COLO668 (cell line): ENCODE measurements around the gene IQCE.
"Not testable (repeated sequence)": the region's sequence is repeated elsewhere in the genome, so short reads cannot be mapped to it uniquely, and the experiment has no call there.

ENCODE experiments used
- DNase-seq: peaks from one replicate; lab custom pipeline; 2025; ENCODE audit not compliant: unreplicated experiment; lab: John Stamatoyannopoulos, UW

IQCE gene

DNA sequence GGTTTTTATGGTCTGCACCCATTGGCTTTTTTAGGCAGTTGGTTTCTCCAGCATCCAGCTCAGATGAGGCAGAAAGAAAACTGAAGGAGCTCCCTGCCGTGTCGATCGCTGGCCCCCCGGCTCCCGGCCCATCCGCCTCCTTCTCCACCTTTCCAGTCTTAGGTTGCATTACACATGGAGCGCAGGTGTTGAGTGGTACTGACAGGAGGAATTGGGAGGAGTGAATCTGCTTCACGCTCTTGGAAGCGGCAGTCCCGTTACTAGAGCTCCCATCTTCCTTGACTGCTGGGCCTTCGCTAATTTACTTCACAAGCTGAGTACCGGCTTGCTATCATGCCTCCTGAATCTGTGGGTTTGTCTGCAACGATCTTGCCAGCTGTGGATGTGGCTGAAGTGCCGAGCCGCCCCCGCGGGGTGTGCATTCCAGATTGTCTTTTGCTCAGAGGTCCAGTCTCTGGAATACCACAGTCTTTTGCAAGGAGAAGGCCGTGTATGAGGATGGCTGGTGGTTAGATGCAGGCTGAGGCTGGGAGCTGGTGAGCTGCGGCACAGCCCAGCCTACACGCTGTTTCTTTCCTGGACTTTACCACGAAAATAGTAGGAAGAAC is 17.1 kb downstream of the IQCE start:
- no peak for DNase-seq

- DNase-seq = no peak
Measured at GRCh38 chr7:2576742-2577491, 18.1 kb downstream of the IQCE start.

DNA sequence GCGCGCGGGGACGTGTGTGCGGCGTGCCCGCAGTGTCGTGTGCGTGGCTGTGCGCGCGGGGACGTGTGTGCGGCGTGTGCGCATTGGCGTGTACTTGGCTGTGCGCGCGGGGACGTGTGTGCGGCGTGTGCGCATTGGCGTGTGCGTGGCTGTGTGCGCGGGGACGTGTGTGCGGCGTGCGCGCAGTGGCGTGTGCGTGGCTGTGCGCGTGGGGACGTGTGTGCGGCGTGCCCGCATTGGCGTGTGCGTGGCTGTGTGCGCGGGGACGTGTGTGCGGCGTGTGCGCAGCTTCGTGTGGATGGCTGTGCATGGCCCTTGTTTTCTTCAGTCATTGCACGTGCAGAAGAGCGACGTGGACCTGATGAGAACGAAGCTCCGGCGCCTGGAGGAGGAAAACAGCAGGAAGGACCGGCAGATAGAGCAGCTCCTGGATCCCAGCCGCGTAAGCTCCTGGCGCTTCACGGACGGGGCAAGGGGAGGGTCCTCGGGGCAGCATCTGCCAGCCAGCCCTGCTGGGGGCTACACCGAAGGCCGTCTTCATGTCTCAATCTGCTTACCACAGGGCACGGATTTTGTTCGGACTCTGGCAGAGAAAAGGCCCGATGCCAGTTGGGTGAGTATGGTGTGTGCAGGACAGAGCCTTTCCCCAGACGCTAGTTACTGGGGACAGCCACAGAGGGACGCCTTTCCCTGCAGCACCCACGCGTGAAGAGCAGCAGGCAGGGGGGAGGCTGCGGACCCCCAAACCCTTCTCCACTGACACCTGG is 19.3 kb downstream of the IQCE start:
- DNase-seq = no peak

GRCh38 chr7:2580636-2581035 is 21.9 kb downstream of the IQCE start:
- DNase-seq = no peak

GRCh38 chr7:2582006-2582735 is 23.4 kb downstream of the IQCE start:
- DNase-seq = no peak

DNA sequence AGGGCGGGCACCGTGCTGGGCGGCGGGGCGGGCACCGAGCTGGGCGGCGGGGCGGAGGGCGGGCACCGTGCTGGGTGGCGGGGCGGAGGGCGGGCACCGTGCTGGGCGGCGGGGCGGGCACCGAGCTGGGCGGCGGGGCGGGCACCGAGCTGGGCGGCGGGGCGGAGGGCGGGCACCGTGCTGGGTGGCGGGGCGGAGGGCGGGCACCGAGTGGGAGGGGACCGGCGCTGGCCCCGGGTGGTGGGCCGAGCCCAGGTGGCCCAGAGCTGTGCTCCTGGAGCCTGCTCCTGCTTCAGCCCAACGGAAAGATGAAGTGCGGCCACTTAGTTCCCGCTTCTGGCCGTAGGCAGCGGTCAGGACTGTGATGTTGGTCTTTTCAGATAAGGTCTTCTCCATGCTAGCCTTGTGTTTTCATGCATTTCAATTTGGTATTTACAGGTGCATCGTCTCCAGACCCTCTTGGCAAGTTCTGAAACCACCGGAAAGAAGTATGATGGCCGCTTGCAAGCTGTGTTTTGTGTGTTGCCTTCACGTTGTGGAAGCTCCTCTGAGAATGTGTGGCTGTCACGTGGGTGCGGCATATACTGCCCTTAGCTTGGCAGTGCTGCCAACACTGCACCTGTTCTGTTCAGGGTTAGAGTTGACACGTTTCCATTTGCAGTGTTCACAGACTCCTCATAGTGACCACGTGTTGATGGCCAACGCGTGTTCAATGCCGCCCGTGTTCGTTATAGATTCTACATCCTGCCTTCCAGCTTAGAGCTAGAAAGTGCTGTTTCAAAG is 25.2 kb downstream of the IQCE start:
- DNase-seq = no peak

GRCh38 chr7:2585446-2585845 is 26.7 kb downstream of the IQCE start:
- peak; percentile 79 for DNase-seq

DNA sequence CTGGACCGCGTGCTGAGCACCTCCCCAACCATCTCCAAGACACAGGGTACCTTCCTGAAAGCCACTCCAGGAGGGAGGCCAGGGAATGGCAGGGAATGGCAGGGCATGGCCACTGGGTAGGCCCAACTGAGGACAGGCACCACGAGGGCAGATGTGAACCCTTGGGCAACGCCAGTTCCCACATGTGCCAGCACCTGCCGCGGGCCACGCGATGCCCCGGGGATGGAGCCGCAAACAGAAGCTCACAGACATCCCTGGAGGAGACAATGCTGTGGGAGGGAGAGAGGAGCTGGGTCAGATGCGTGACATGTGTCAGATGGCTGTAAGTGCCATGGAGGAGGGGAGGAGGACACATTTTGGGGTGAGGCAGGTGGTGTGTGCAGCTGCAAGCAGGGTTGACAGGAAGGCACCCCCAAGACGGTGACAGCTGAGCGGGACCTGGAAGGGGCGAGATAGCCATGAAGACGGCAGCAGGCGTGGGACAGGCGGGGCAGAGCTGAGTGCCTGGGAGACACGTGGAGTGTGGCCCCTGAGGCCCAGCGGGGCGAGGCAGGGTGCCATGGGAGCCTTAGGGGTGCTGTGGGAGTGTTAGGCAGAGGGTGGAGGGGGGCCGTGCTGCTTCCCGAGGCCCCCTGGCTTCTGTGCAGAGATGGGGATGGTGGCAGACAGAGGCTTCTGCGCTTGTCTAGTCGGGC is 27.7 kb downstream of the IQCE start:
- peak; percentile 26 for DNase-seq

DNA sequence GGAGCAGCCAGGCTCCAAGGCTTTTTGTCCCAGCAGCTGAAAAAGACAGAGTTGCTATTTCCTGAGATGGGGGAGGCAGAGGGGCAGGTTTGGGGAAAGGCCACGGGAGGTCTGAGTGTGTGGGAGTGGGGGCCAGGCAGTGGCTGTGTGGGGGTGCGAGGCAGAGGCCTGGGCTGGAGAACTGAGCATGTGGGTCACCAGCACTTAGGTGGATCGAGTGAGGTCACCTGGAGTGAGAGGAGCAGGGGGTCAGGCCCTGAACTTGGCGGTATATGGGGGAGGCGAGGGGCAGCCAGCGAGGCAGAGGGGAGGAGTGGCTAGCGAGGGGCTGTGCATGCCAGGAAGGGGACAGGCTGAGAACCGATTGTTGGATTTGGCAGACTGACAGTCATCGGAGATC is 28.4 kb downstream of the IQCE start:
- no peak for DNase-seq

DNA sequence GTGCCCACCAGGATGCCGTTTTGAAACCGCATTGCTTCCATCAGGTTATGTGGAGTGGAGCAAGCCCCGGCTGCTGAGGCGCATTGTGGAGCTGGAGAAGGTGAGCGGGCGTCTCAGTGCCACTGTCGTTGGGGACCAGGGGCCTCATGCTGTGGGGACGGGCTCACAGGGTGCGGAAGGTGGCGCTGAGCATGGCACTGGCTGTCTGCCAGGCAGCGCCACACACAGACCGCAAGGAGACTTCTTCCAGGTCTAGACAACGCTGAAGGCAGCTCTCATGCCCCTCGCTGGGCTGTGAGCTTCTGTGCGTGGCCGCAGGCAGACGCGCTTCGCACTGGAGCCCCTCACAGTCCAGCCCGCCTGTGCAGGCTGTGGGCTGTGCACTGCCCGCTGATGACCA is 29.0 kb downstream of the IQCE start:
- no peak for DNase-seq

DNA sequence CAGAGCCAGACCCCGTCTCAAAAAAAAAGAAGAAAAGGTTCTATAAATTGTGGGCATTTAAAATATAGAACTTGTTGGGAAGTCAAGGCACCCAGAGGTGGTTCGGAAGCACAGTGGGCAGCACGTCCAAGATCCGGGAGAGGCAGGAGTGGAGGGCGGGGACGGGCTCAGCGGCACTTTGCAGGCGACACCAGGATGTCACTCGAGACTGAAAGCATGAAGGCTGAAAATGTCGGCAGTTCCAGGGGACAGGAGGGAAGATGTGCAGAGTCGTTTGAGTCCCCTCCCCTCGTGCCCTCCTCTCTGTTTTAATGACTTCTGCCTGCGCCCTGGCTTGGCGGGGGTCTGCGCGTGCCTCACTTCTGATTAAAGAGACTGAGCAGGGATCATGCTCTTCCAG is 30.6 kb downstream of the IQCE start:
- no peak for DNase-seq

GRCh38 chr7:2589941-2590340 is 31.2 kb downstream of the IQCE start:
- not testable (repeated sequence) for DNase-seq

DNA sequence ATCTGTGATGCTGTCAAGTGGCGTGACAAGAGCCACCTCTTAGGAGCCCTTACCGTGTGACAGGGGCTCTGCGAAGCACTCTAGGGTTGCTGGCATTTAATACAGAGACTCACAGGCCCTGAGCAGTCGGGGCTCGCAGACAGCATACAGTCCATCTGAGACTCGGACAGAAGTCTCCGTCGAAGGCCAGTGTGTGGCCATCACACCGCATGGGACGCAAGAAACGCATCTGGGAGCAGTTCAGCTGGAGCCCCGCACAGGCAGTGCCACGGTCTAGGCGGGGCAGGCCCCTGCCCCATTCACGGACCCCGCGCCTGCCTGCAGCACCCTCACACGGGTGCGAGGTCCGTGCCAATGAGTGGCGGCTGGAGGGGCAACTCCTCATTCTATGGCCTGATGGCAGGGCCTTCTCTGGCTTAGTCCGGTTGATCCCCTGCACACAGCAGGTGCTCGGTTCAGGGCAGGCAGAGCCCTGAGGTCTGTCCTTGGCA is 33.6 kb downstream of the IQCE start:
- no peak for DNase-seq

GRCh38 chr7:2593036-2593727 is 34.4 kb downstream of the IQCE start:
- no peak for DNase-seq

DNA sequence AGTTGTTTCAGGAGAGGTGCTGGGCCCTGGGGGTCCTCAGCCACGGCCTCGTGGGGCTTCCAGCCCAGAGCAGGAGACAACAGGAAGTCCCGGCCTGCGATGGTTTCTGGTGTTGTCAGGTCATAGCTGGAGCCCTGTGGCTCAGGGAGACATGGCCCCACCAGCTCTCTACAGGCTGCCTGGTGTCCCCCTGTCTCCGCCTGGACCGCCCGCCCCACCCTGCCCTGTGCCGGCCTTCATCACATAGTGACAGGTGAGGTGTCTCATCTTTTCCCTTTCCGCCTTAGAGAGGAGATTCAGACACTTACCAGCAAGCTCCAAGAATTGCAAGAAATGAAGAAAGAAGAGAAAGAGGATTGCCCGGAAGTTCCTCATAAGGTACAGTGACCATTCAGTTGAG is 35.8 kb downstream of the IQCE start:
- DNase-seq = no peak

- DNase-seq = no peak
Measured at GRCh38 chr7:2595258-2595860, 36.6 kb downstream of the IQCE start.

DNA sequence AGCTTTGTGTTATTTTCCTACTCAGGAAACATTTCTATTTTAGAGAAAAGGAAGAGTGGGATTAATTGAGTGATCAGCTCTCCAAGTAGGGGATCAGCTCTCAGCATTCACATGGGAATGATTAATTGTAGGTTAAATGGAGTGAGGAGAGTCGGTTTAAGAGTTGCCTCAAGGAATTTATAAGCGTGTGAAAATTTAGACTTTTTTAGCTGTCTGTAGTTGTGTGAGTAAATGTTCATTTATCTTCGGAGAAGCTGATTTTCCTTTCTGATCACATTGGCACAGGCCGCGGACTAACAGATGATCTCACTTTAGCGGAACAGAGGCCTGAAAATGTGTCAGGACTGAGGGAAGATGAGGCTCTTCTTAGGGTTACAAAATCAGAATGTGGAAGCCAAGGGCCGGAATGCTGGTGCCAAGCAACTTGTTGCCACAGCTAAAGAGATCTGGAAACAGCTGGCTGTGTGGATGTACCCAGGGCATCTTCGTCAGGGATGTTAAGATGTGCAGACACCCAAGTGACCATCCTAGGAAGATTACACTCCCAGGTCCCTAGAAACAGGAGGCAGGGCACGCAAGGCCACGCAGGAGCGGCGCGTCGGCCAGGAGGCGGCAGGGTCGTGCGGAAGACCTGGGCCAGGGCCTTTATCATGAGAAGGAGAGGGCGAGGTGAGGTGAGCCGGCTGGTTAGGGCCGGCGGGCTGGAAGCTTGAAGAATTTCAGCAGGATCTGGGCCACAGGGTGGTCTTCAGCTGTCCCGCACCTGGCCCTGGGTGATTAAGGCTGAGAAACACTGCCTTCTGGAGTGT is 37.9 kb downstream of the IQCE start:
- no peak for DNase-seq

GRCh38 chr7:2597273-2597640 is 38.5 kb downstream of the IQCE start:
- no peak for DNase-seq
